ENCODE measurements around the gene DNAJB5. TPM values are rescaled to one million over a fixed set of nuclear protein-coding genes. Genes with fewer than 3 reads are reported as not detected.
A peak's percentile ranks its signal among the peaks of the same experiment; 100 is the strongest.
"Not testable (repeated sequence)": the region's sequence is repeated elsewhere in the genome, so short reads cannot be mapped to it uniquely, and the experiment has no call there.

Gene DNAJB5
- polyA plus RNA-seq, 1 experiment = 6.1 TPM

- Histone ChIP-seq H3K4me3 (ENCODE audit: low read depth, low read length) (no peak overlapping the region), H3K36me3 (ENCODE audit: control insufficient read depth, insufficient read depth, low read length) (peaks cover 17% of the 10 kb centered on the region), H3K27me3 (ENCODE audit: control insufficient read depth, insufficient read depth, low read length) (no peaks in the 10 kb centered on the region)
- CTCF ChIA-PET = no interaction called here
- POLR2A ChIA-PET = no interaction called here
- DNase-seq (ENCODE audit: low read depth) = no peak
- TF ChIP-seq CTCF (IDR thresholded peaks at IDR 0.05; ENCODE audit: insufficient read depth, low read depth, low read length) = no peak
Measured at GRCh38 chr9:34999576-34999975, 10.0 kb downstream of the DNAJB5 start.

- Histone ChIP-seq H3K4me3 (ENCODE audit: low read depth, low read length) (no peak overlapping the region), H3K27me3 (ENCODE audit: control insufficient read depth, insufficient read depth, low read length) (no peaks in the 10 kb centered on the region), H3K36me3 (ENCODE audit: control insufficient read depth, insufficient read depth, low read length) (peaks cover 17% of the 10 kb centered on the region)
- CTCF ChIA-PET = interaction anchor here (0.6 to 1.0 kb wide), 3 partner anchors 12 to 101 kb away, joined by 3 to 5 read pairs (median 4); no protein-coding TSS in a partner anchor
- POLR2A ChIA-PET = no interaction called here
- peak; percentile 37 for DNase-seq (ENCODE audit: low read depth)
- TF ChIP-seq CTCF (IDR thresholded peaks at IDR 0.05; ENCODE audit: insufficient read depth, low read depth, low read length) = no peak
Measured at GRCh38 chr9:35000535-35001284, 11.2 kb downstream of the DNAJB5 start.

GRCh38 chr9:35001285-35001677 is 11.7 kb downstream of the DNAJB5 start:
- ChIA-PET CTCF (interaction anchor here (0.6 to 1.4 kb wide), 4 partner anchors 8 to 102 kb away, joined by 3 to 5 read pairs (median 4); no protein-coding TSS in a partner anchor), POLR2A (no interaction called here)
- Histone ChIP-seq H3K27me3 (ENCODE audit: control insufficient read depth, insufficient read depth, low read length) (no peaks in the 10 kb centered on the region), H3K36me3 (ENCODE audit: control insufficient read depth, insufficient read depth, low read length) (peaks cover 17% of the 10 kb centered on the region), H3K4me3 (ENCODE audit: low read depth, low read length) (no peak overlapping the region)
- no peak for DNase-seq (ENCODE audit: low read depth)
- TF ChIP-seq CTCF (IDR thresholded peaks at IDR 0.05; ENCODE audit: insufficient read depth, low read depth, low read length) = no peak

GRCh38 chr9:35001803-35002502 is 12.4 kb downstream of the DNAJB5 start:
- Histone ChIP-seq H3K4me3 (ENCODE audit: low read depth, low read length) (no peak overlapping the region), H3K27me3 (ENCODE audit: control insufficient read depth, insufficient read depth, low read length) (no peaks in the 10 kb centered on the region), H3K36me3 (ENCODE audit: control insufficient read depth, insufficient read depth, low read length) (peaks cover 12% of the 10 kb centered on the region)
- TF ChIP-seq CTCF (IDR thresholded peaks at IDR 0.05; ENCODE audit: insufficient read depth, low read depth, low read length) = no peak
- DNase-seq (ENCODE audit: low read depth) = no peak
- POLR2A ChIA-PET = no interaction called here
- CTCF ChIA-PET = interaction anchor here (0.9 to 1.5 kb wide), 4 partner anchors 9 to 102 kb away, joined by 3 to 5 read pairs (median 4); partner anchors contain the start of gene VCP

- no peak for TF ChIP-seq CTCF (IDR thresholded peaks at IDR 0.05; ENCODE audit: insufficient read depth, low read depth, low read length)
- CTCF ChIA-PET = interaction anchor here (0.9 to 1.5 kb wide), 5 partner anchors 8 to 70 kb away, joined by 3 to 4 read pairs (median 3); partner anchors contain the start of gene VCP
- no peak for DNase-seq (ENCODE audit: low read depth)
- no peak overlapping the region for H3K4me3 ChIP-seq (ENCODE audit: low read depth, low read length)
- H3K36me3 ChIP-seq (ENCODE audit: control insufficient read depth, insufficient read depth, low read length) = peaks cover 6% of the 10 kb centered on the region
- POLR2A ChIA-PET = no interaction called here
- H3K27me3 ChIP-seq (ENCODE audit: control insufficient read depth, insufficient read depth, low read length) = no peaks in the 10 kb centered on the region
Measured at GRCh38 chr9:35002623-35003022, 13.1 kb downstream of the DNAJB5 start.

GRCh38 chr9:35004299-35004698 is 14.8 kb downstream of the DNAJB5 start:
- DNase-seq (ENCODE audit: low read depth); H3K4me3 ChIP-seq (ENCODE audit: low read depth, low read length); H3K36me3 ChIP-seq (ENCODE audit: control insufficient read depth, insufficient read depth, low read length); CTCF ChIA-PET; H3K27me3 ChIP-seq (ENCODE audit: control insufficient read depth, insufficient read depth, low read length); POLR2A ChIA-PET: not testable (repeated sequence)

Measured in BJ (cell line).